HL-60/S4 treated with phorbol 12-myristate 13-acetate at 8.2 ng/mL for 4 days and 3 days (cell line): Measurements from ENCODE around the gene BAZ2A.

ENCODE experiments used
- in situ Hi-C: fragments of 300-500 bp; cut with MboI; formaldehyde crosslinking; loops from 2 replicates; pipeline ENCODE4 v1.15.0; 2022; ENCODE audit warnings: low sequenced_read_pairs

BAZ2A gene

GRCh38 chr12:56635806-56636674 is 5.9 kb upstream of the BAZ2A start:
- in situ Hi-C loops: no loop called here

DNA sequence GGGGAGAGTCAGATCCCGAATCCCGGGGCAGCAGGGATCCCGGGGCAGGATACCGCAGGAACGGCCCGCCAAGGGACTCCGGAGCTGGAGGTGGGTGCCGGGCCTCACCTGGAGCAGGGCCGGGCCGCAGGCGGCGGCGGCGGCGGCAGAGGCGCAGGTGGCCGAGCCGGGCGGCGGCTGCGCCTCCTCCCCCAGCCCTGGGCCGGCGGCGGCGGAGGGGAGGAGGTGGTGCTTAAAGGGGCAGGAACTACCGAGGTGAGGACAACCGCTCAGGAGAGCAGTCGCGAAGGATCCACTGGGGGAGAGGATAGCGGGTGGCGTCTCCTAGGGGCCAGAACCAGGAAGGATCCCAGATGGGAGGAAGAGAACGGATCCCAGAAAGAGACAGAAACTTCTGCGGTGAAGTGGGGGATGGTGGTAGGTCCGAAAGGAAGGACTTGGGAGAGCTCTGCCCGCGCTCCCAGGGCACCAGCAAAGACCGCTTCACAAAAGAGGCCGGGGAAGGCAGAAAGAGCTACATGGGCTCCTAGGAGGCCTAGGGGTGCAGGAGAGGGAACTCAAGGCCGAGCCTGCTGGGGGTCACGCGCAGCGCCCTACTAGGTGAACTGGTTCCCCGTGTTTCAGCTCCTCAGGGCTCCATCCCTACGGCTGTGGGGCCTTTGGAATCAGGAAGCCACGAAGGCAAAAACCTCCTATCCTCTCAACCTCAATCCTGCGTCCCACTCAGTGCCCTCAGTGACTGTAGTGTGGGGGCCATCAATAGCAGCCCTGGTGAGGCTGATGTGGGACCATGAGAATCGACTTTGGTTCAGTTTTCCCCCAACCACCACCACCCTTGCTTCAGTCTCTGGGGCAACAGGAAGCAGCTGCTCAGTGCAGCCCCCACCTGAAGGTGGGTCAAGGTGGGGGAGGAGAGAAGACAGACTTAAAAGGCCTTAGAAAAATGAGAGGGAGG is 5.0 kb upstream of the BAZ2A start:
- in situ Hi-C loops: no loop called here

DNA sequence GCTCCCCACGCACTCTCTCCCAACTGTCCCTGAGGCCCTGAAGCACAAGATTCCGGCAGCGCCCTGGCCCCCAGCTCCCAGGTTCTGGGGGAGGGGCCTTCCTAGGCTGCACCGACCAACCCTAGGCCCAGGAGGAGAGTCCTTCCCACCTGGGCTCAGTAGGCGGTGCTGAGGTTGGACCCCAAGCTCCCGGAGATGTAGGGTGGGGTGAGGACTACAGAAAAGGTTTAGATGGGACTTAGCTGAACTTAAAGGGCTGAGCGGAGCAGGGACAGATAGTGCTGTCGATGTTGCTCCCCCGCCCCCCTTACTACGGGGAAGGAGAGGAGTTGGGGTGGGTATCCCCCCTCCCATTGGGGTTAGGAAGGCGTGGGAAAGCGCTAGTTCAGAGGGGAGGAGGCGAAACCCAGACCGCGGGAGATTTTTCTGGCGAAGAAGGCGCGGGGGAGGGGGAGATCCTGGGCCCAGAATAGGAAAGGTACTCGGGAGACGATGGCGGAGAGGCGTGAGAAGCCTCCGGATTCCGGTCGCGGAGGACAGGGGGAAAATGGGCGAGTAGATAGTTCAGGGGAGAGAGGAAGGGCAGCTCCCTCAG is 4.2 kb upstream of the BAZ2A start:
- in situ Hi-C loops: no loop called here

- in situ Hi-C loops: no loop called here
These were observed 3.5 kb upstream of the BAZ2A start for GRCh38 chr12:56633468-56634241.

- in situ Hi-C loops: no loop called here
These were observed 2.8 kb upstream of the BAZ2A start for GRCh38 chr12:56632701-56633467.

DNA sequence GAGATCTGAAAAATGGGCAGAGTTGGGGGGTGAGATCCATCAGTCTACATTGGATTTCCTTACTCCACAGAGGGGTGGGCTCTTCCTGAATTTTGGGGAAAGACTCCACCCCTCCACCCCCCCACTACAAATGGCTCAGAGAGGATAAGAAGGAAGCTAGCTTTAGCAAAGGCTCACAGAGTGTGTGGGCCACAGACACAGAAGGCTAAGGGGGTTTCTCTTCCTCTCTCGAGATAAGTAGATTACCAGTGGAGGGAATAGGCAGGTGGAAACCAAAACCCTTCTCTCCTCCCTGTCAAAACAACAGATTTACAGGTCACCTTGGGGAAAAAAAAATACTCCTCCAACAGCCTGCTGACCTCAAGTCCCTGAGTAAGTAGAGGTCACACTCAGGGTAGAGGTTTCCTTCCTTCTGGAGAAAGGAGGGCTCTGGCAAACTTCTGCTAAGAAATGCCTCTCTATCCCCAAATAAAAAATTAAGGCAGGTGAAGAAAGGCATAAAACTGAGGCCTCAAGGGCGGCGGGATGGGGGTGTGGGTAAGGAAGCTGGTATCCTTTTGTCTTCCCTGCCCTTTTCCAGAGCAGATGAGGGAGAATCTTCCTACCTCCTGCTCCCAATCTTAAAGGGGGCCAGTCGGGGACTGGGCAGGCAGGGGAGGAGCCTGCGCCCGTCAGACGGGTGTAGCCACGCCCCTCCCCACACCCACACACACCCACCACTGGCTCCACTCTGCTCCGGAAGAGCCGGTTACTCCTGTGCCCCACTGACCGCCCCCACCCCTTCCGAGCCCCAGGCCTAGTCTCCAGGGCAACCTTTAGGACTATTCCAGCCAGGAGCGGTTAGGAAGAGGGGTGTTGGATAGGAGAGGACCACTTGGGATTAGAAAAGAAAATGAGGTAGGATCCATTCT is 1.9 kb upstream of the BAZ2A start:
- in situ Hi-C loops: no loop called here

DNA sequence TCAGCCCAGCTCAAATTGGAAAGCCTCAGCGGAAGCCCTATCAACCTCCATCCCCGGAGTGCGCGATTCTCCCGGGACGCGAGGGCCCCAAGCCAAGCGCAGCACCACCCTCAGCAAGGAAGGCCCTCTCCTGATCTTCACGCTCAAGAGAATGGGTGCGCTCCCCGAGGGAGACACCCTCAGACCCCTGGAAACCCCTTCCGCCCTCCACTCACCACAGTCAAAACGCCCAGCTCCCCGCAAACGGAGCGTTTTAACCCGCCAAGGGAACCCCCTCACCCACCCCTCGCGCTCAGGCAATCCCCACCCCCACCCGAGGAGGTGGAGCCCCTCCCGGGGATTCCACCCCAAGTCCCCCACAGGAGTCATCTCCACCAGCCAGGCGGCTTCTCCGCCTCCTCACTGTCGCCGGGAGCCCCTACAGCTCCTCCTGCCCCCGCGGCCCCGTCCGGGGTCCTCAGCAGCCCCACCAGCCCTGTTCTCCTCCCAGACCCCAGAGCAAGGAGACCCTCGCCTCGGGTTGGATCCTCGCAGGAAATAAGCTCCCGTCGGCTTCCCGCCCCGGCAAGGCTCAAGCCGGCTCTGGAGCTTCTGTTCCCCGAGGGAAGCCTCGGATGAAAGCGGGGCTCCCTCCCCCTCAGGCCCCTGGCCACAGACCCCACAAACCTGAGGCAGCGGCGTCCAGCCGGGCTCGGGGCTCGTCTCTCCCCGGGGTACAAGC is 507 bp downstream of the BAZ2A start:
- in situ Hi-C loops: no loop called here

DNA sequence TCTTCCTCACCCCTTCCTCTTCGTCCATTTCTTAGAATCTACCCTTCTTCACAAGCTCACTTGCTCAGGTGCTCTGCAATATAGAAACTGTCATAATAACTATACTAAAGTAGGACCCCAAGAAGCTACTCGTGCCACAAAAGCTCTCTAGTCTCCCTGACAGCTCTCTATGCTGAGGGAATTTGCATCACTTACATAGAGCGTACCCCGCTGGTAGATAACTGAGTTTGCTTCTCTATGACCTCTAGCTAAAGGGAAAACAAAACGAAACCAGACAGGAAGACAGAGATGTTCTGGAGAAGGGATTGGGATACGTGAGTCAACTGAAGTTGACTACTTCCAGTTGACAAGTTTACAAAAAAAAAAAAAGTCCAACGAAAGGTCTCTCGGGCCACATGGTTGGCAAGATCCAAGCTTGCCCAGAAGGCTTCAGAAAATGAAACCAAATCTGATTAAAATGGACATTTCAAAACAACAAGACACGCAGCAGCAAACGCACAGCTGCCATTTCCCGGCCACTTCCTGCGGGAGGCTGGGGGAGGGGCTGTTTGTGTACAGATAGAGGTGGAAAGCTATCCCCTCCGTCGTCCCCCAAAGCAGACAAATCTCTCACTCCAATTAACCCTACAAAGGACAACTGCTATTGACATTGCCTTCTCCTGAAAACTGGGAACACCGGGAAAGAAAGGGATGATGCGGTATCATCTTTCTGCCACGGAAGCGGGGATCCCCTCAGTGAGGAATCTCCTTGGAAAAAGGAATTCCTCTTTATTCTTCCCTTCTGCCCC is 1.3 kb downstream of the BAZ2A start:
- in situ Hi-C loops: no loop called here

- in situ Hi-C loops: no loop called here
These were observed 3.4 kb downstream of the BAZ2A start for GRCh38 chr12:56626701-56627100.

DNA sequence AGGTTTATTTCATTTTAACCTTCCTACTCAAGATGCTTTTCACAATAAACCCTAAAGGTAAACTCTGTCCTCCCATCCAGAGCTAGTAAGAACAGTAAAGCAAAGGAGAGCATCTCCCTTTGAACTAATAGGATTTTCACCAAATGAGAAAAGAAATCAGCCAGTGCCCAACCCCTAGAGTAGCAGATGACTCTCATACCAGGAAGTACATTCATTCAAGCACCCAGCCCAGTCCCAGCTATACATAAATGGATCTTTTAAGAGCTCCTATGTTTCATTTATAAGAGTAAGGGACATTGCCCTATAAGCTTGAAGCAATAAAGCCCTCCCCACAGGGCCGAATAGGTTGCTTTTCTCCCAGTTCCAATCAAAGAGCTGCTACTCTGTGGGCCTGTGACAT is 7.6 kb downstream of the BAZ2A start:
- in situ Hi-C loops: no loop called here

DNA sequence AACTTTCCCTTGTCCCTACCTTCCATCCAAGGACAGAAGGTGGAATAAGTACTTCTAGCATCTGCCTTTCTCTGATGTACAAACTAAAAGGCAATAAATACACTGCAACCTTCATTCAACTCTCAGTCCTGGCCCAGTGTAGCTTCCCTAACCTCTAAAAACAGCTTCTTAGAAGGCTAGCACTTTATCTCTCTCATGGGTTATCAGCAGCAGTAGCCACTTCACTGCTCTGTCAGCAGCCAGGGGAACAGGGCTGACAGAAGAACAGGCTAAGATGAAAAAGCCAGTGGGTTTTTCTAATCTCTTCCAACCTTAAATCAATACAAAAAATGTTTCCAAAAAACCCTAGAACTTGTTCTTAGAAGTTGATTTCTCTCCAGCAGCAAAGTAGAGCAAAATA is 13.2 kb downstream of the BAZ2A start:
- in situ Hi-C loops: no loop called here

DNA sequence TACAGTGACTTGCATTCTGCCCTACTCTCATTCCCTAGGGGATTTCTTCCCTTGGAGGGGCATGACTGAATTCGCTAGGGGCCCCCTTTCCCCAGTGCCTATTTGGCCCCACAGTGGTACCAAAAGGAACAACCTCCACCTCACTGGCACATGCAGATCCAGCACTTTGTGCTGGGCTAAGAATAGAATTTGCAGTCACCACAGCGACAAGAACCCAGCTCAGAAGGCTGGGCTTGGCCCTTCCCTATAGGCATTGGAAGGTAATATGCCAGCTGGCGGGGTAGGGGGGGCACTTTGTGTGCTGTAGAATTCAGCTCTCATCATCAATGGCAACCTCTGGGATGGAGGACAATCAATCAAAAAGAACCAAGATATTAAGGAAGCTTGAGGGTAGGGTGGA is 13.9 kb downstream of the BAZ2A start:
- in situ Hi-C loops: no loop called here

- in situ Hi-C loops: no loop called here
These were observed 15.5 kb downstream of the BAZ2A start for GRCh38 chr12:56614627-56615026.

DNA sequence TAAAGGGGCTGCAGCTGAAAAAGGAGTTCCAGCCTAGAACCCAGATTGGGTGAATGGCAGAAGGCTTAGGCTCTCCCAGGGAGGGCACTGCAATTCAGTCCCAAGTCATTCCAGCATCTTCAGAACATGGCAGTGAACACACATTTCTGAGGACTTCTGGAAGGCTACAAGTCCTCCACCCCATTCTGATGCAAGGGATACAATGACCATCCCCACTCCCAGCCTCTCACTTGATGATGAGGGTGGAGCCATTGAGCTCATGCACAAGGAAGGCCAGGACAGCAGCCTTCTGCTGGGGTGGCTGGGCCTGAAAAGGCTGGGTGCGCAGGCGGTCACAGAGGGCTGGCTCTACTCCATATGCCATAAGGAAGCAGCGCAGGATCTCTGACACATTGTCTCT is 25.8 kb downstream of the BAZ2A start:
- in situ Hi-C loops: no loop called here

DNA sequence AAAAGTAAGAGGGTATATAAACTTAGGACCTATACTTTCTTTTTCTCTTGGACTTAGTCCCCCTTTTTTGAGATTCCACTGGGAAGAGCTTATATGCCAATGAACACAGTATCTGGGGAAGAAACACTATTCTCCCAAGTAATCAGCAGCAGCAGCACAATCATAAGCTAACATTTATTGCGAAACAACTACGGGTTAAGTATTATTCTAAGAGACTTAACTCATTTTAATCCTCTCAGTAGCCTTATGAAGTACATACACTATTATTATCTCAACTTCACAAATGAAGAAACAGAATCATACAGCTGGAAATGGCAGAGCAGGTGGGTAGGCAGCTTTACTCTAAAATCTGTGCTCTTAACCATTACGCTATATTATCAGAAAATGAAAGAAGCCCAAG is 27.9 kb downstream of the BAZ2A start:
- in situ Hi-C loops: no loop called here

- in situ Hi-C loops: no loop called here
These were observed 28.6 kb downstream of the BAZ2A start for GRCh38 chr12:56601503-56601902.

- in situ Hi-C loops: no loop called here
These were observed 29.4 kb downstream of the BAZ2A start for GRCh38 chr12:56600753-56601152.

DNA sequence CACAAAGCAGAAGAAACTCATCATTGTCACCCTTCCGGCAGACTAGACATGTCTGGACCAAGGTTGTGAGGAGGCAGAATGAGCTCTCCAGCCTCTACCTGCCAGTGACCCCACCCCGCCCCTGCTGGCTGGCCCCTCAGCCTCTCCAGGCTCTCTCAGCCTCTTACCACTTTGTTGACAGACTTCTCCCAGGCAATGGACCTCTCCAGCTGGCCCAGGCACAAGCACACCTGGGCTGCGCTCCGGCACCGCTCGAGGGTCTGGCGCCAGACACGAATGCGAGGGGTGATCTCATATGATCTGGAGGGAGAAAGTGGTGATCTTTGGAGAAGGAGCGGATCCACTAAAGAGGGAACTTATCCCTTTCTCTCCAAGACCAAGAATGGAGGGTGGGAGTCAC is 30.3 kb downstream of the BAZ2A start:
- in situ Hi-C loops: no loop called here
